Measurements from ENCODE around the gene RAET1E. TPM values are rescaled to one million over a fixed set of nuclear protein-coding genes. Genes with fewer than 3 reads are reported as not detected.

The RAET1E gene
- total and polyA plus RNA-seq, 9 of the 15 experiments (the other 6 are each of a cell fraction or from before 2014, with no cell fraction given), result not detected

- no peak for TF ChIP-seq PRDM10 (IDR thresholded peaks at IDR 0.05; ENCODE audit: partially characterized antibody)
- no peak for TF ChIP-seq ZFP30 (CRISPR knock-in tag; IDR thresholded peaks at IDR 0.05; ENCODE audit: borderline replicate concordance)
- TF ChIP-seq HDAC2 (IDR thresholded peaks at IDR 0.05), result no peak
- TF ChIP-seq ZNF561 (CRISPR knock-in tag; conservative IDR thresholded peaks at IDR 0.05), result no peak
- peak; percentile 92 for TF ChIP-seq RBBP5 (IDR thresholded peaks at IDR 0.05; ENCODE audit: borderline replicate concordance, insufficient read depth, low read length, poor library complexity, severe bottlenecking)
- TF ChIP-seq ZNF436 (CRISPR knock-in tag; IDR thresholded peaks at IDR 0.05), result no peak
- no peak for TF ChIP-seq ARID1B (IDR thresholded peaks at IDR 0.05)
- no peak for TF ChIP-seq ATF1 (CRISPR knock-in tag; IDR thresholded peaks at IDR 0.05)
- TF ChIP-seq ATF1 (tag; IDR thresholded peaks at IDR 0.05), result peak; percentile 33; the same call in 1 of the 2 replicates
- no peak for TF ChIP-seq CHAMP1 (IDR thresholded peaks at IDR 0.05)
- TF ChIP-seq ZNF57 (CRISPR knock-in tag; IDR thresholded peaks at IDR 0.05), result no peak
- TF ChIP-seq TCF7 (IDR thresholded peaks at IDR 0.05; ENCODE audit: borderline replicate concordance), result no peak
- no peak for TF ChIP-seq BCOR (IDR thresholded peaks at IDR 0.05)
- no peak for TF ChIP-seq THRA (IDR thresholded peaks at IDR 0.05)
- no peak for TF ChIP-seq ZKSCAN3 (CRISPR knock-in tag; IDR thresholded peaks at IDR 0.05)
- peak; percentile 74 to 82 for TF ChIP-seq E2F6 (IDR thresholded peaks at IDR 0.05; ENCODE audit: borderline replicate concordance in 1 of 2, extremely low read depth in 1 of 2, insufficient read depth in 1 of 2, insufficient read length in 1 of 2, low read depth in 1 of 2, low read length in 1 of 2, poor library complexity in 1 of 2, severe bottlenecking in 1 of 2)
- no peak for TF ChIP-seq ZBTB2 (IDR thresholded peaks at IDR 0.05)
- TF ChIP-seq ZNF3 (CRISPR knock-in tag; IDR thresholded peaks at IDR 0.05), result no peak
These were observed 34.0 kb downstream of the RAET1E start, which contains the start of gene LRP11 (continued) for GRCh38 chr6:149863698-149864577.

All from K562 (cell line).